Measurements from ENCODE around the gene TBX3.
"Not testable (repeated sequence)": the region's sequence is repeated elsewhere in the genome, so short reads cannot be mapped to it uniquely, and the experiment has no call there.

The TBX3 gene

GRCh38 chr12:114684098-114684869 is at the start of gene TBX3:
Gene TBX3 (minus strand): TSS chr12:114684175. CDS start chr12:114683200, 975 bp downstream.
- DNase-seq = peak in 2 of 4 experiments; percentile 5 to 8

GRCh38 chr12:114732426-114733030 is 48.6 kb upstream of the TBX3 start:
- DNase-seq = no peak

- no peak for DNase-seq
Observed at GRCh38 chr12:114729731-114730130, 45.8 kb upstream of the TBX3 start.

GRCh38 chr12:114726092-114726710 is 42.2 kb upstream of the TBX3 start:
- no peak for DNase-seq

GRCh38 chr12:114722176-114722575 is 38.2 kb upstream of the TBX3 start:
- not testable (repeated sequence) for DNase-seq

GRCh38 chr12:114721266-114721665 is 37.3 kb upstream of the TBX3 start:
- DNase-seq = no peak

GRCh38 chr12:114713466-114714215 is 29.7 kb upstream of the TBX3 start:
- no peak for DNase-seq

GRCh38 chr12:114711689-114712152 is 27.7 kb upstream of the TBX3 start:
- DNase-seq = no peak

- no peak for DNase-seq
Observed at GRCh38 chr12:114710151-114710550, 26.2 kb upstream of the TBX3 start.

GRCh38 chr12:114709112-114709511 is 25.1 kb upstream of the TBX3 start:
- DNase-seq = no peak

GRCh38 chr12:114708598-114708997 is 24.6 kb upstream of the TBX3 start:
- DNase-seq = not testable (repeated sequence)

GRCh38 chr12:114704096-114704495 is 20.1 kb upstream of the TBX3 start:
- DNase-seq = no peak

GRCh38 chr12:114703060-114703493 is 19.1 kb upstream of the TBX3 start:
- no peak for DNase-seq

GRCh38 chr12:114702462-114702861 is 18.5 kb upstream of the TBX3 start:
- no peak for DNase-seq

- DNase-seq = no peak
Observed at GRCh38 chr12:114701553-114701952, 17.6 kb upstream of the TBX3 start.

- no peak for DNase-seq
Observed at GRCh38 chr12:114701104-114701414, 17.1 kb upstream of the TBX3 start.

- DNase-seq = no peak
Observed at GRCh38 chr12:114700392-114701103, 16.6 kb upstream of the TBX3 start.

- no peak for DNase-seq
Observed at GRCh38 chr12:114698566-114699163, 14.7 kb upstream of the TBX3 start.

- DNase-seq = no peak
Observed at GRCh38 chr12:114697741-114698565, 14.0 kb upstream of the TBX3 start.

- no peak for DNase-seq
Observed at GRCh38 chr12:114697243-114697716, 13.3 kb upstream of the TBX3 start.
